Fibroblast of skin of left quadriceps (primary cell): ENCODE results near the gene IL15RA.
"Not testable (repeated sequence)": the region's sequence is repeated elsewhere in the genome, so short reads cannot be mapped to it uniquely, and the experiment has no call there.

Experiments
- DNase-seq, 2 experiments: peaks; one replicate each; pipeline ENCODE4 v3.0.0-alpha.2; 2013; ENCODE audit warnings: low read depth in 2 of 2

Gene IL15RA

GRCh38 chr10:5951721-5952407, 25.5 kb downstream of the IL15RA start:
- no peak for DNase-seq

GRCh38 chr10:5951167-5951711, 26.1 kb downstream of the IL15RA start:
- DNase-seq, result no peak

GRCh38 chr10:5949009-5949759, 28.2 kb downstream of the IL15RA start:
- DNase-seq, result peak in 1 of 2 experiments; percentile 32

GRCh38 chr10:5948208-5948585, 29.1 kb downstream of the IL15RA start:
- DNase-seq, result no peak

- no peak for DNase-seq
Measured at GRCh38 chr10:5947471-5948207, 29.7 kb downstream of the IL15RA start.

GRCh38 chr10:5946786-5947185, 30.6 kb downstream of the IL15RA start:
- DNase-seq, result no peak

- not testable (repeated sequence) for DNase-seq
Measured at GRCh38 chr10:5946419-5946775, 30.9 kb downstream of the IL15RA start.

GRCh38 chr10:5945561-5946418, 31.6 kb downstream of the IL15RA start:
- DNase-seq, result peak; percentile 89 to 90

- DNase-seq, result no peak
Measured at GRCh38 chr10:5945190-5945509, 32.2 kb downstream of the IL15RA start.

- DNase-seq, result peak; percentile 98
Measured at GRCh38 chr10:5944389-5945189, 32.8 kb downstream of the IL15RA start.

GRCh38 chr10:5943536-5943935, 33.8 kb downstream of the IL15RA start:
- DNase-seq, result no peak

GRCh38 chr10:5942474-5942873, 34.9 kb downstream of the IL15RA start:
- no peak for DNase-seq

GRCh38 chr10:5942001-5942400, 35.3 kb downstream of the IL15RA start:
- no peak for DNase-seq

GRCh38 chr10:5941579-5941978, 35.8 kb downstream of the IL15RA start:
- DNase-seq, result no peak

- DNase-seq, result no peak
Measured at GRCh38 chr10:5940807-5941218, 36.5 kb downstream of the IL15RA start.

- no peak for DNase-seq
Measured at GRCh38 chr10:5938291-5938690, 39.1 kb downstream of the IL15RA start.

GRCh38 chr10:5937016-5937415, 40.3 kb downstream of the IL15RA start:
- no peak for DNase-seq

GRCh38 chr10:5935628-5936027, 41.7 kb downstream of the IL15RA start:
- no peak for DNase-seq

GRCh38 chr10:5933909-5934546, 43.3 kb downstream of the IL15RA start:
- DNase-seq, result no peak

GRCh38 chr10:5932345-5932744, 45.0 kb downstream of the IL15RA start:
- no peak for DNase-seq
